Raji (cell line): ENCODE measurements around the gene SRRM5.

ENCODE experiments used
- POLR2A ChIP-seq: IDR thresholded peaks from 2 replicates; pipeline ENCODE4 v1.6.1; 2011; ENCODE audit warnings: low read depth, low read length, control low read depth; ENCODE audit not compliant: insufficient read depth

The SRRM5 gene

GRCh38 chr19:43642531-43642930 is 30.6 kb downstream of the SRRM5 start:
- TF ChIP-seq POLR2A: no peak

- no peak for TF ChIP-seq POLR2A
Observed at GRCh38 chr19:43643326-43643725, 31.4 kb downstream of the SRRM5 start.

GRCh38 chr19:43644181-43644580 is 32.3 kb downstream of the SRRM5 start:
- TF ChIP-seq POLR2A: no peak

- TF ChIP-seq POLR2A: no peak
Observed at GRCh38 chr19:43648633-43649032, 36.7 kb downstream of the SRRM5 start.

- TF ChIP-seq POLR2A: no peak
Observed at GRCh38 chr19:43649514-43649913, 37.6 kb downstream of the SRRM5 start.

- no peak for TF ChIP-seq POLR2A
Observed at GRCh38 chr19:43651758-43652545, 40.1 kb downstream of the SRRM5 start.

GRCh38 chr19:43652546-43652874 is 40.6 kb downstream of the SRRM5 start:
- TF ChIP-seq POLR2A: no peak

GRCh38 chr19:43656436-43656835 is 44.5 kb downstream of the SRRM5 start:
- no peak for TF ChIP-seq POLR2A

GRCh38 chr19:43658001-43658400 is 46.1 kb downstream of the SRRM5 start:
- no peak for TF ChIP-seq POLR2A

GRCh38 chr19:43658494-43658893 is 46.6 kb downstream of the SRRM5 start:
- no peak for TF ChIP-seq POLR2A

GRCh38 chr19:43660301-43660970 is 48.5 kb downstream of the SRRM5 start:
- TF ChIP-seq POLR2A: no peak

- no peak for TF ChIP-seq POLR2A
Observed at GRCh38 chr19:43660971-43661360, 49.1 kb downstream of the SRRM5 start.

- no peak for TF ChIP-seq POLR2A
Observed at GRCh38 chr19:43662487-43662886, 50.6 kb downstream of the SRRM5 start.

- no peak for TF ChIP-seq POLR2A
Observed at GRCh38 chr19:43664018-43664417, 52.1 kb downstream of the SRRM5 start.
